Tibial nerve (tissue), 4 donors: Measurements from ENCODE around the gene IRGQ. TPM values are rescaled to one million over a fixed set of nuclear protein-coding genes. Genes with fewer than 3 reads are reported as not detected.

Experiments used
- DNase-seq, 2 donors: peaks; one replicate each; pipeline ENCODE4 v3.0.0-alpha.2; 2019; ENCODE audit warnings: low spot score in 2 of 2
- H3K27ac ChIP-seq, 4 donors: fragments of 200-600 bp; sonication (generic) in 3 of 4; one replicate each; pipeline ENCODE4 v1.5.1; 2017 to 2019; ENCODE audit warnings: mild to moderate bottlenecking in 1 of 4
- H3K27me3 ChIP-seq, 2 donors: fragments of 200-600 bp; sonication (generic) in 1 of 2; one replicate each; pipeline versions ENCODE4 v1.5.1 to v1.6.0; 2017 to 2019
- H3K36me3 ChIP-seq, 3 donors: fragments of 200-600 bp; sonication (generic); one replicate each; pipeline ENCODE4 v1.5.1; 2018 to 2019
- H3K4me1 ChIP-seq, 4 donors: fragments of 200-600 bp; sonication (generic) in 3 of 4; one replicate each; pipeline ENCODE4 v1.5.1; 2017 to 2019
- H3K4me3 ChIP-seq, 4 donors: fragments of 200-600 bp; sonication (generic) in 3 of 4; one replicate each; pipeline ENCODE4 v1.5.1; 2017 to 2019; ENCODE audit warnings: mild to moderate bottlenecking in 1 of 4, moderate library complexity in 1 of 4
- H3K9me3 ChIP-seq, 4 donors: fragments of 200-600 bp; sonication (generic) in 3 of 4; one replicate each; pipeline ENCODE4 v1.5.1; 2017 to 2019
- EP300 ChIP-seq, 2 donors: sonication (generic); formaldehyde crosslinking; IDR thresholded peaks; one replicate each; pipeline ENCODE4 v1.6.1; 2017; ENCODE audit warnings: antibody characterized with exemption in 2 of 2, mild to moderate bottlenecking in 1 of 2
- POLR2A ChIP-seq, 2 donors: fragments of 450-650 bp; IDR thresholded peaks; one replicate each; pipeline ENCODE4 v1.6.1; 2017; ENCODE audit warnings: antibody characterized with exemption in 2 of 2, mild to moderate bottlenecking in 2 of 2, moderate library complexity in 2 of 2
- WGBS, 2 donors: methylation state at CpG; one replicate each; pipeline ENCODE4 v1.1.5; 2018; 5-methylcytosine and 5-hydroxymethylcytosine counted together
- total RNA-seq, 4 donors: library from RNA; depleted of rRNA; stranded (reverse); fragments of >200 nt; gene quantifications; one replicate each; pipeline ENCODE4 v1.1.0, GENCODE V29; 2016
- TF ChIP-seq, protein P1 (sequence below), 5 experiments: fragments of 200-600 bp in 3 of 5; fragments of 450-650 bp in 2 of 5; sonication (generic) in 3 of 5; IDR thresholded peaks; one replicate each; pipeline ENCODE4 v1.5.1; 2016 to 2019; ENCODE audit warnings: antibody characterized with exemption in 5 of 5, mild to moderate bottlenecking in 3 of 5, moderate library complexity in 2 of 5

Gene IRGQ
- total RNA-seq, 4 donors from 2014 or later, result 21.6 to 26.1 (median 23.6) TPM

DNA sequence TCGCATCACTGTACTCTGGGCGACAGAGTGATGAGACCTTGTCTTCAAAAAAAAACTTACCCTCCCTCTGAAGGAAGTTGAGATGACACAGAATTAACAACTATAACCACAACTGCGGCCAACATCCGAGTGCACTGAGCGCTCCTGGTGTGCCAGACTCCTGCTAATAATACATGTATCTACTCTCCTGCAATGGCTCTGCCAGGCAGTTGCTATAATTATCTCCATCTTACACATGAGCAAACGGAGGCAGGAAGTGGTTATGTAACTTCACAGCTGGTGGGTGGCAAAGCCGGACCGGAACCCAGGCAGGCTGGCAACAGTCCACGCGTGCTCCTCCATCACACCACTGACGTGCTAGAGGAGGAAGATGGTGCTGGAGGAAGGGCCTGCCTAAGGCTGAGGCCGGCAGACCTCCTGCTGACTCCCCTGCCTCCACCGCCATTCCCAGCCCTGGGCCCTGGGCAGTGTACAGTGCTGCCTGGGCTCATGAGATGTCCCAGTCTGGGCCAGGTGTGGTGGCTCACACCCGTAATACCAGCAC lies 33.2 kb downstream of the IRGQ start:
- peak overlapping the region in 3 of 4 donors; percentile 34 to 64 (median 59) for H3K27ac ChIP-seq
- peak; percentile 38 to 64 for DNase-seq
- peak in 1 of 2 donors; percentile 82 for TF ChIP-seq EP300 (IDR thresholded peaks at IDR 0.05)
- TF ChIP-seq, protein P1, sequence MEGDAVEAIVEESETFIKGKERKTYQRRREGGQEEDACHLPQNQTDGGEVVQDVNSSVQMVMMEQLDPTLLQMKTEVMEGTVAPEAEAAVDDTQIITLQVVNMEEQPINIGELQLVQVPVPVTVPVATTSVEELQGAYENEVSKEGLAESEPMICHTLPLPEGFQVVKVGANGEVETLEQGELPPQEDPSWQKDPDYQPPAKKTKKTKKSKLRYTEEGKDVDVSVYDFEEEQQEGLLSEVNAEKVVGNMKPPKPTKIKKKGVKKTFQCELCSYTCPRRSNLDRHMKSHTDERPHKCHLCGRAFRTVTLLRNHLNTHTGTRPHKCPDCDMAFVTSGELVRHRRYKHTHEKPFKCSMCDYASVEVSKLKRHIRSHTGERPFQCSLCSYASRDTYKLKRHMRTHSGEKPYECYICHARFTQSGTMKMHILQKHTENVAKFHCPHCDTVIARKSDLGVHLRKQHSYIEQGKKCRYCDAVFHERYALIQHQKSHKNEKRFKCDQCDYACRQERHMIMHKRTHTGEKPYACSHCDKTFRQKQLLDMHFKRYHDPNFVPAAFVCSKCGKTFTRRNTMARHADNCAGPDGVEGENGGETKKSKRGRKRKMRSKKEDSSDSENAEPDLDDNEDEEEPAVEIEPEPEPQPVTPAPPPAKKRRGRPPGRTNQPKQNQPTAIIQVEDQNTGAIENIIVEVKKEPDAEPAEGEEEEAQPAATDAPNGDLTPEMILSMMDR (IDR thresholded peaks at IDR 0.05), result no peak
- no peak overlapping the region for H3K4me3 ChIP-seq
- WGBS, 2 donors, result 56 to 65% methylated on average over 12 to 13 of the region's 14 CpGs
- no peaks in the 10 kb centered on the region for H3K27me3 ChIP-seq
- peaks cover 0 to 14% (median 4%) of the 10 kb centered on the region in 4 donors for H3K4me1 ChIP-seq
- peaks cover 0 to 38% (median 0%) of the 10 kb centered on the region in 3 donors for H3K36me3 ChIP-seq
- H3K9me3 ChIP-seq, result no peaks in the 10 kb centered on the region

DNA sequence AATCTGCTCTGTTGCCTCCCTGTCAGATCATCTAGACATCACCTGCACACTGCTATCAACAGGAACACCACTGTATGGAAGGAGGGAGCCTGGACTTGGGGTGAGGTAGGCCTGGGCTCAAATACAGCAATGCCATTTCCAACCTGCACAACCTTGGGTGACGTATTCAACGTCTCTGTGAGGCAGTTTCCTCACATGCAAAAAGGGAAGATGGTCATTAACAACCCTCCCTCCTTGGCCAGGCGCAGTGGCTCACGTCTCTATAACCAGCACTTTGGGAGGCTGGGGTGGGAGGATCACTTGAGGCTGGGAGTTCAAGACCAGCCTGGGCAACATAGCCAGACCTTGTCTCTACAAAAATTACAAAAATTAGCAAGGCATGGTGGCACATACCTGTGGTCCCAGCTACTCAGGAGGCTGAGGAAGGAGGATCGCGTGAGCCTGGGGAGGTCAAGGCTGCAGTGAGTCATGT lies 33.7 kb downstream of the IRGQ start:
- H3K27me3 ChIP-seq, result no peaks in the 10 kb centered on the region
- WGBS, 2 donors, result 81 to 92% methylated on average over 6 of the region's 6 CpGs
- no peaks in the 10 kb centered on the region for H3K9me3 ChIP-seq
- no peak overlapping the region for H3K4me3 ChIP-seq
- peaks cover 0 to 14% (median 4%) of the 10 kb centered on the region in 4 donors for H3K4me1 ChIP-seq
- peaks cover 0 to 38% (median 0%) of the 10 kb centered on the region in 3 donors for H3K36me3 ChIP-seq
- H3K27ac ChIP-seq, result peak overlapping the region in 2 of 4 donors; percentile 25 to 64
- TF ChIP-seq, protein P1 (IDR thresholded peaks at IDR 0.05), result no peak
- TF ChIP-seq POLR2A (IDR thresholded peaks at IDR 0.05) (no peak), EP300 (IDR thresholded peaks at IDR 0.05) (no peak)
- no peak for DNase-seq

DNA sequence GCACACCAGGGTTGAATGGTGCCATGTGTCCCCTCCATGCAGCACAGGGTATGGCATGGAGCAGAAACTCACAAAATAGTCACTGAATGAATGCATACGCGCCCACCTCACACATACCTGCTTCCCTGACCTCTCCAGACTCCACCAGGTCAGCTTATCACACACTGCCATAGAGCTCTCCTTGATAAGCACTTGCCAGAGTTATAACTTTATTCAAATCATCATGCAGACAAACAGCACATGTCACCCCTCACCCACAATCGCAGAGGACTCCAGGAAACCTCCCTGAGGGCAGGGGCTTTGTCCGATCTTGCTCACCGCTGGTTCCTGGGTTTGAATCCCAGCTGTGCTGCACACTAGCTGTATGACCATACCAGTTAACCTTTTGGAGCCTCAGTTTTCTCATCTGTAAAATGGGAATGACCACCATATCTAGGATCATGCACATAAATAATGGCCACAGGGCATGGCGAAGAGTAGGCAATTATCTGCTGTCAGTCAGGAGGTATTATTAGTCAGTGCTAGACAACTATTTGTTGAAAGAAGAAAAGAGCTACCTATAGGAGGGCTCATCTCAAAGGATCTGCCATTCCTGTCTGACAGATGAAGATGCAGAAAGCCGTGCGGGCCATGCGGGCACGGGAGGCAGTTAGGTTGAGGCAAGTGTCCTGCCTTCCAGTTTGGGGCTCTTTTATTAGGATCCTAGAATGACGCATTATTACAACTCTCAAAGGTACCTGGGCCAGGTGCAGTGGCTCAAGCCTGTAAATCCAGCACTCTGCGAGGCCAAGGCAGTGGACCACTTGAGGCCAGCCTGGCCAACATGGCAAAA lies 34.6 kb downstream of the IRGQ start:
- H3K27ac ChIP-seq, result no peak overlapping the region
- no peak for DNase-seq
- peaks cover 0 to 14% (median 4%) of the 10 kb centered on the region in 4 donors for H3K4me1 ChIP-seq
- 90 to 98% methylated on average over 12 of the region's 12 CpGs for WGBS, 2 donors
- TF ChIP-seq EP300 (IDR thresholded peaks at IDR 0.05) (no peak), POLR2A (IDR thresholded peaks at IDR 0.05) (no peak)
- TF ChIP-seq, protein P1 (IDR thresholded peaks at IDR 0.05), result no peak
- H3K9me3 ChIP-seq, result no peaks in the 10 kb centered on the region
- H3K27me3 ChIP-seq, result no peaks in the 10 kb centered on the region
- peaks cover 0 to 45% (median 0%) of the 10 kb centered on the region in 3 donors for H3K36me3 ChIP-seq
- H3K4me3 ChIP-seq, result no peak overlapping the region

DNA sequence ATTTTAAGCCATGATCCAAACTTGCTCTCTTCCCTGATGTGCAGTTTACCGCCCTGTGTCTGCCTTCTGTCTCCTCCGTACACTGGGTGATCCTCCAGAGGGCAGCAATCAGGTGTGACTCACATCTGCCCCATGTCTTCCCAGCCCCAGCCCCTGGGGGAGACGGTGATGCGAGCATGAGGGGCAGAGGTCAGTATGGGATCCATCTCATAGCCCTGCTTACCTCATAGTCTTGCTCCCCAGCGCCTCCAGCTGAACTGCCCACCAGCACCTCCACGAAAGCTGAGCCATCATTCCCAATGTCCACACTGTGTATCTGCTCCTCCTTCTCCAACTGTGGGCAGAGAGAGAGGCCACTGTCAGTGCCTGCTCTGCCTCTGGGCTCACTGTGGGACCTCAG lies 35.2 kb downstream of the IRGQ start:
- H3K27me3 ChIP-seq, result no peaks in the 10 kb centered on the region
- no peak for DNase-seq
- H3K9me3 ChIP-seq, result no peaks in the 10 kb centered on the region
- peaks cover 0 to 51% (median 0%) of the 10 kb centered on the region in 3 donors for H3K36me3 ChIP-seq
- peaks cover 0 to 14% (median 4%) of the 10 kb centered on the region in 4 donors for H3K4me1 ChIP-seq
- TF ChIP-seq POLR2A (IDR thresholded peaks at IDR 0.05) (no peak), EP300 (IDR thresholded peaks at IDR 0.05) (no peak)
- TF ChIP-seq, protein P1 (IDR thresholded peaks at IDR 0.05), result no peak
- 79% methylated on average over 6 of the region's 6 CpGs for WGBS, 2 donors
- H3K4me3 ChIP-seq, result no peak overlapping the region
- no peak overlapping the region for H3K27ac ChIP-seq
